Iris pigment epithelial cell (primary cell): ENCODE measurements around the gene MANBA.

Source experiments
- DNase-seq: peaks from one replicate; pipeline ENCODE4 v3.0.0-alpha.2; 2011; ENCODE audit warnings: low read depth

Gene MANBA

DNA sequence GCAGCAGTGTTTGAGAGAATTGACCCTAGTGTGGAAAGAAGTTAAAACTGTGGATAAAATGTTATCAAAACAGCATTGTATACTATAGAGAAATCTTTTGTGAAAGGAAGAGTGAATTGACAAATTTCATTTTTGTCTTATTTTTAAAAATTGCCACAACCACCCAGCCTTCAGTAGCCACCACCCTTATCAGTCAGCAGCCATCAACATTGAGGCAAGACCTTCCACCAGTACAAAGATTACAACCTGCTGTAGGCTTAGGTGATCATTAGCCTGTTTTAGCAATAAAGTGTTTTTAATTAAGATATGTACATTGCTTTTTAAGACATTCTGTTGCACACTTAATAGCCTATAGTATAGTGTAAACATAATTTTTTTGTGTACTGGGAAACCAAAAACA is 168.5 kb downstream of the MANBA start:
- no peak for DNase-seq

GRCh38 chr4:102589743-102590142 is 171.0 kb downstream of the MANBA start:
- DNase-seq = no peak

DNA sequence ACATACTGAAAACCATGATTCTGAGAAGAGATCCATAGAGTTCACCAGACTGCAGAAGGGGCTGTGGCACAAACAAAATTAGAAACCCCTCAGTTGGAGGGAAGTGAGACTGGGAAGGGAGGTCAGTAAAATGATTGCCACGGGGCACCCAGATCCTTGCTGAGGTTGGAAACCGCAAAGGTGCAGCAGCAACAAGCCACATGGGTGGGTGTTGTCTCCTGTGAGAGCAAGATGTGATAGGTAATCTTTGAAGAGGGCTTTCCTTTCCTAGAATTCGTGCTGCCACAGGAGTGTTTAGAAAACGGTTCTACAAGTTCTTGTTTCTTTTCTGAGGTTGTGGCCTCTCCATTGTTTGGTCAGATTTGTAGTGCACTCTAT is 174.1 kb downstream of the MANBA start:
- DNase-seq = no peak

DNA sequence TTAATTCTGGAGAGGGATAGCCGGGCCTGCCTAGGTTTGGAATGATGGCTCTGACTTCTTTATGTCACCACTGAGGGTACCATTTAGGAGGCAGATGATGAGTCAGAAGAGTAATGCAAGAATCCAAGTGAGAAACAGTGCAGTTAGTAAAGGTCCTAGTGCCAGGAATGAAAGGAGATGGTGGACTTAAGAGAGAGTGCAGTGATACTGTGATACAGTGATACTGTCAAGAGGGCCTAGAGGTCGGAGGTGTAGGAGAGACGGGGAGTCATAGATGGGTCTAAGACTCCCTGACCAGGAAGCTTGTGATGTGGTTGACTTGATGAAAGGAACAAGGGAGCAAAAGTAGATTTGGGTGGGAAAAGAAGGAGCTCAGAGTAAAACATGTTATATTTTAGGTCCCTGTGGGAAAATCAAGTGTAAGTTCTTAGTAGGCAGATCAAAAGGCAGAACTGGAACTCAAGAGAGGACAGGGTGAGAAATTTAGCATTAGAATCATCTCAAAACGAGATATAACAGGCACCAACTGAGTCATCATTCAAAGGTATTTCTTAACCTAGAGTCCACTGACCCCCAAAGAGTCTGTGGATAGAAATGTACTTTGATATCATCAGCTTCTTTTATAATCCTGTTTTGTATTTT is 174.6 kb downstream of the MANBA start:
- no peak for DNase-seq

GRCh38 chr4:102585329-102585728 is 175.4 kb downstream of the MANBA start:
- no peak for DNase-seq

- no peak for DNase-seq
Measured at GRCh38 chr4:102584091-102584490, 176.7 kb downstream of the MANBA start.
